A673 (cell line): ENCODE measurements around the gene SOX1.

ENCODE experiments used
- EZH2 ChIP-seq: fragments of 200-600 bp; sonication (generic); IDR thresholded peaks from 2 replicates; pipeline ENCODE4 v1.6.1; 2017; ENCODE audit warnings: borderline replicate concordance, low read depth, mild to moderate bottlenecking, mixed read lengths, antibody characterized with exemption, low read length; ENCODE audit not compliant: poor library complexity, severe bottlenecking
- TF ChIP-seq, protein P1 (sequence below): fragments of 300-800, 200-600 bp; sonication (generic); conservative IDR thresholded peaks from 2 replicates; pipeline ENCODE4 v1.5.1; 2017; ENCODE audit warnings: low read depth, mild to moderate bottlenecking, antibody characterized with exemption, low read length, moderate library complexity, mixed read lengths

DNA sequence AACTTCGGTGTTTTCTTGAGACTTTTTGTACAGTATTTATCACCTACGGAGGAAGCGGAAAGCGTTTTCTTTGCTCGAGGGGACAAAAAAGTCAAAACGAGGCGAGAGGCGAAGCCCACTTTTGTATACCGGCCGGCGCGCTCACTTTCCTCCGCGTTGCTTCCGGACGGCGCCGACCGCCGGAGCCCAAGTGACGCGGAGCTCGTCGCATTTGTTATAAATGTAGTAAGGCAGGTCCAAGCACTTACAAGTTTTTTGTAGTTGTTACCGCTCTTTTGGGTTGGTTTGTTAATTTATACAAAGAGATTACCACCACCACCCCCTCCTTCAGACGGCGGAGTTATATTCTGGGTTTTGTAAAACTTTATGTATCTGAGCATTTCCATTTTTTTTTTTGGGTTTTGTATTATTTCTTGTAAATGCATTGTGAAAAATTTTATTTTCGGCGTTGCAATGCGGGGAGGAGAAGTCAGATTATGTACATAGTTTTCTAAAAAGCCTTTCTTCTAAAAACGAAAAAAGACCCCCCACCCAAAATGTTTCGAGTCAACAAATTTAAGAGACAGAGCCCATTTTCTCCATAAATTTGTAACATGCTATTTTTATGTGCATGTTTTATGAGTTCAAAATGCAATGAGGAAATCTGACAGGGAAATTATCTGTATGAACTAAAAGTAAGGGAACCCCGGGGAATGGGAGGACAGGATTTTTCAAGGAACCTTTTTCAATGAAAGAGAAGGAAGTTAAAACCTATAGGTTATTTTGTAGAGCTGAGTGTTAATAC is 2.3 kb downstream of the SOX1 start:
- TF ChIP-seq, protein P1, sequence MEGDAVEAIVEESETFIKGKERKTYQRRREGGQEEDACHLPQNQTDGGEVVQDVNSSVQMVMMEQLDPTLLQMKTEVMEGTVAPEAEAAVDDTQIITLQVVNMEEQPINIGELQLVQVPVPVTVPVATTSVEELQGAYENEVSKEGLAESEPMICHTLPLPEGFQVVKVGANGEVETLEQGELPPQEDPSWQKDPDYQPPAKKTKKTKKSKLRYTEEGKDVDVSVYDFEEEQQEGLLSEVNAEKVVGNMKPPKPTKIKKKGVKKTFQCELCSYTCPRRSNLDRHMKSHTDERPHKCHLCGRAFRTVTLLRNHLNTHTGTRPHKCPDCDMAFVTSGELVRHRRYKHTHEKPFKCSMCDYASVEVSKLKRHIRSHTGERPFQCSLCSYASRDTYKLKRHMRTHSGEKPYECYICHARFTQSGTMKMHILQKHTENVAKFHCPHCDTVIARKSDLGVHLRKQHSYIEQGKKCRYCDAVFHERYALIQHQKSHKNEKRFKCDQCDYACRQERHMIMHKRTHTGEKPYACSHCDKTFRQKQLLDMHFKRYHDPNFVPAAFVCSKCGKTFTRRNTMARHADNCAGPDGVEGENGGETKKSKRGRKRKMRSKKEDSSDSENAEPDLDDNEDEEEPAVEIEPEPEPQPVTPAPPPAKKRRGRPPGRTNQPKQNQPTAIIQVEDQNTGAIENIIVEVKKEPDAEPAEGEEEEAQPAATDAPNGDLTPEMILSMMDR, result no peak
- peak; percentile 16 for TF ChIP-seq EZH2
